GM12865 (cell line): ENCODE results near the gene ASTN2.

Source experiments
- DNase-seq: peaks from one replicate; pipeline ENCODE4 v3.0.0; 2010; ENCODE audit warnings: low read depth
- H3K4me3 ChIP-seq: 2 replicates; pipeline ENCODE4 v1.5.1; 2011; ENCODE audit warnings: mild to moderate bottlenecking, low read depth, low read length, control low read depth
- CTCF ChIP-seq: IDR thresholded peaks from 2 replicates; pipeline ENCODE4 v1.5.1; 2011; ENCODE audit warnings: low read length, control low read depth, low read depth, inconsistent platforms; ENCODE audit not compliant: insufficient read depth; ENCODE audit errors: missing control alignments

The ASTN2 gene

GRCh38 chr9:116383936-116384335, 1030.9 kb downstream of the ASTN2 start:
- no peak for TF ChIP-seq CTCF
- DNase-seq = no peak

GRCh38 chr9:116383133-116383532, 1031.7 kb downstream of the ASTN2 start:
- no peak for DNase-seq
- no peak for TF ChIP-seq CTCF
- no peak overlapping the region for H3K4me3 ChIP-seq

More at GRCh38 chr9:116383936-116384335, 1030.9 kb downstream of the ASTN2 start:
- H3K4me3 ChIP-seq = no peak overlapping the region

GRCh38 chr9:116382053-116382452, 1032.8 kb downstream of the ASTN2 start:
- DNase-seq = no peak
- H3K4me3 ChIP-seq = no peak overlapping the region
- TF ChIP-seq CTCF = no peak

DNA sequence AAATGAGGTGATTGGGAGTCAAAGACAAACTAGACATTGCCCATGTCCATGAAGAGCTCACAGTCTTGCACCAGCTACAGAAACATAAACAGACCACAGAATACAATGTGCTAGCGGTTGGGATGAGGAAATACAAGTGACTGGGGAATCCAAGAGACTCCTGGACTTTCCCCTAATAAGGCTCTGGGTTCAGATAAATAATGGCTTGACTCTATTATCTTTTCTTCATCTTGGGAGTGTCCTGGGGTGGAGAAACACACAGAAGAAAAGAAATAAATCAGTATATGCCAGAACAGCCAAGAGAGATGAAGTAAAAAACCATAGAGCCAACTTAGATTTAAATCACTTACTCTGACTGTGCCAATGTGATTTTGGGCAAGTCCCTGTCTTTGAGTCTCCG, 1033.5 kb downstream of the ASTN2 start:
- no peak for TF ChIP-seq CTCF
- no peak for DNase-seq
- H3K4me3 ChIP-seq = no peak overlapping the region

GRCh38 chr9:116380496-116380995, 1034.3 kb downstream of the ASTN2 start:
- DNase-seq = no peak
- H3K4me3 ChIP-seq = no peak overlapping the region
- TF ChIP-seq CTCF = no peak

DNA sequence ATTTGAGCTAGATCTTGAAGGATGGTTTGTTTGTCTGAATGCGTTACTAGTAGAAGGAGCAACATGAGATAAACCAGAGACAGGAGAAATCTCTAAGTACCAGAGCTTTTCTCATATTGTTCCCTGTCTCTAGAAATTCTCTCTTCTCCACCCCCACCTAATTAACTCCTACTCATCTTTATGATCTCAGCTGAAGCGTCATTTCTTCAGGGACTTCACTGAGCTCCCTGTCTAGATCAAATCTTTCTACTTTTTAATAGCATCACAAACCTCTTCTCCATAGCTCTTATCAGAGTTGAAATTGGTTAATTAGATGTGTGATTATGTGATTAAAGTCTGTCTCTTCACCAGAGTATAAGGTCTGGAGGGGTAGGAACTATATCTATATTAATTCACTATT, 1035.0 kb downstream of the ASTN2 start:
- no peak for TF ChIP-seq CTCF
- no peak overlapping the region for H3K4me3 ChIP-seq
- DNase-seq = no peak

- no peak for DNase-seq
- no peak for TF ChIP-seq CTCF
- no peak overlapping the region for H3K4me3 ChIP-seq
Observed at GRCh38 chr9:116378873-116379272, 1036.0 kb downstream of the ASTN2 start.
